ENCODE measurements around the gene PARD3B.

PARD3B gene

DNA sequence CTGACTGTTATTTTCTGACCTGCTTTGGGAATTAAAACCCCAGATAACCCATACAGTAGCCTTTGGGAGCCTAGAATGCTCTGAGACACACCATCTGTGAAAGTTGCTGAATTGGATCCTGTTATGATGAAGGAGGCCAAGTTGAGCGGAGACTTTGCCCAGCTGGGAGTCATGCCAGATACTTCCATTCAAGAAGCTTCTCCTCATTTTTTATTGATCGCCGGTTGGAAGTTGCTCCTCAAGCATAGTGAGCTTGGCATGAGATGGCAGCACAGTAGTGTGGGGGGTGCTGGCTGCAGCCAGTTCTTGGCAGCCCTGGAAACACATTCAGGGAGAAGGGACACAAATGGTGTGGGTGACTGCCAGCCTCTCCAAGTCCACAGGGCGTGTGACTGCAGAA lies 866.3 kb downstream of the PARD3B start:
- Histone ChIP-seq H3K9ac (ENCODE audit: low read depth, low read length) (no peak overlapping the region), H3K4me3 (ENCODE audit: low read depth, low read length) (no peak overlapping the region), H3K9me3 (ENCODE audit: control insufficient read depth, insufficient read depth, low read length) (no peaks in the 10 kb centered on the region), H3K27ac (ENCODE audit: low read depth, low read length) (no peak overlapping the region), H3K27me3 (ENCODE audit: control insufficient read depth, insufficient read depth, low read length) (no peaks in the 10 kb centered on the region), H3K36me3 (ENCODE audit: control insufficient read depth, insufficient read depth, low read length) (no peaks in the 10 kb centered on the region), H3K4me1 (ENCODE audit: control insufficient read depth, insufficient read depth, low read length) (no peaks in the 10 kb centered on the region)

DNA sequence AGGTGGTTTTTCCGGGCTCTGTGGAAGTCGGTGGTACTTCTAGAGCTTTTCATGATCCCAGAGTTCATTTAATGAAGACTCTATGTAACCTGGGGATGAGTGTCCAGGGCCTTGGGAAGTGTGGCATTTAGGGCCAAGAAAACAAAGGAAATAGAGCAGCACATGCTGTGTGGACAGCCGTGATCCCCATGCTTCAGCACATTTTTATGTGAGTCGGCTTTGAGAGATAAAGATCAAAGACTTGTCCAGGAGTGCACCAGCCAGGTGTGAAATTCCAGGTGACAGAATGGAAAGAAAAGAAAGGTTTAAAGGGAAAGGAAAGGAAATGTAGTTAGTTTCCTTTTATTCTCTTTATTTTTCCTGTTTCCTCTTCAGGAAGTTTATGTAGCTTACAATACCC lies 879.1 kb downstream of the PARD3B start:
- peaks cover 10% of the 10 kb centered on the region for H3K4me1 ChIP-seq (ENCODE audit: control insufficient read depth, insufficient read depth, low read length)

DNA sequence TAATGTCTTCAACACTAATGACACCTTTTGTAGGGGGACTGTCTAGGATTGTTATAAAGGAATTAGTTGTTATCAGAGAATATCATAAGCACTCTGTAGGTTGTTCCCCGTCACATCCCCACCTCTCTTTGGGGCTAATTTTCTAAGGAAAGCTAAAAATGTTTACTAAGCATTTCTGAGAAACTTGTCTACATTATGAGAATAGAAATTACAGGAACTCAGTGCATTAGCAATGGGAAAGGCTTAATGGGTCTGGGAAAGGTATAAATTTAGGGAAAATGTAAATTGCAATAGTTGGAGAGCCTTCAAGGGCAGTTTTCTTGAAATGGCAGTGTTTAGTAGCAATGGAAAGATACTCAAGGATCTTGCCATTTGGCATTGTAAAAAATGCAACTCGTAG lies 879.8 kb downstream of the PARD3B start:
- Histone ChIP-seq H3K9me3 (ENCODE audit: control insufficient read depth, insufficient read depth, low read length) (no peaks in the 10 kb centered on the region), H3K4me3 (ENCODE audit: low read depth, low read length) (no peak overlapping the region), H3K9ac (ENCODE audit: low read depth, low read length) (no peak overlapping the region), H3K27ac (ENCODE audit: low read depth, low read length) (no peak overlapping the region), H3K36me3 (ENCODE audit: control insufficient read depth, insufficient read depth, low read length) (no peaks in the 10 kb centered on the region), H3K4me1 (ENCODE audit: control insufficient read depth, insufficient read depth, low read length) (peaks cover 10% of the 10 kb centered on the region), H3K27me3 (ENCODE audit: control insufficient read depth, insufficient read depth, low read length) (no peaks in the 10 kb centered on the region)

More for the DNA sequence above, 879.1 kb downstream of the PARD3B start:
- H3K27ac ChIP-seq (ENCODE audit: low read depth, low read length), result peak overlapping the region; percentile 14
- no peaks in the 10 kb centered on the region for H3K27me3 ChIP-seq (ENCODE audit: control insufficient read depth, insufficient read depth, low read length)
- no peaks in the 10 kb centered on the region for H3K36me3 ChIP-seq (ENCODE audit: control insufficient read depth, insufficient read depth, low read length)
- H3K9ac ChIP-seq (ENCODE audit: low read depth, low read length), result no peak overlapping the region
- H3K4me3 ChIP-seq (ENCODE audit: low read depth, low read length), result no peak overlapping the region
- no peaks in the 10 kb centered on the region for H3K9me3 ChIP-seq (ENCODE audit: control insufficient read depth, insufficient read depth, low read length)

DNA sequence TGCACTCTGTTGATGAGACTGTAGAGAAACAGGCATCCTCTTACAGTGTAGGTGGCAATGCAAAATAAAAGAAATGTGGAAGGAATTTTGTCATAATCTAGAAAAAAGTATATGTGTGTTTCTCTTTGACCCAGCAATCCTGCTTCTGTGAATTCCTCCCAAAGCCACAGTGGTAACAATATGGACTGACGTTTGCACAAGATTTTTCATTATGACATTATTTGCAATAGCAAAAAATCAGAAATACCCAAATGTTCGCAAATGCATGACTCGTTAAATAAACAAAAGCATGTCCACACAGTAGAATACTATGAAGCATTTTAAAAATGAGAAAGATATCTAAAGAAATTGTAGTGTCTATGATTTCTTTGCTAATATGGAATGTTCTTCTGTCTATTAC lies 881.8 kb downstream of the PARD3B start:
- Histone ChIP-seq H3K4me1 (ENCODE audit: control insufficient read depth, insufficient read depth, low read length) (peaks cover 10% of the 10 kb centered on the region), H3K27ac (ENCODE audit: low read depth, low read length) (no peak overlapping the region), H3K9ac (ENCODE audit: low read depth, low read length) (no peak overlapping the region), H3K36me3 (ENCODE audit: control insufficient read depth, insufficient read depth, low read length) (no peaks in the 10 kb centered on the region), H3K4me3 (ENCODE audit: low read depth, low read length) (no peak overlapping the region), H3K27me3 (ENCODE audit: control insufficient read depth, insufficient read depth, low read length) (no peaks in the 10 kb centered on the region), H3K9me3 (ENCODE audit: control insufficient read depth, insufficient read depth, low read length) (no peaks in the 10 kb centered on the region)

DNA sequence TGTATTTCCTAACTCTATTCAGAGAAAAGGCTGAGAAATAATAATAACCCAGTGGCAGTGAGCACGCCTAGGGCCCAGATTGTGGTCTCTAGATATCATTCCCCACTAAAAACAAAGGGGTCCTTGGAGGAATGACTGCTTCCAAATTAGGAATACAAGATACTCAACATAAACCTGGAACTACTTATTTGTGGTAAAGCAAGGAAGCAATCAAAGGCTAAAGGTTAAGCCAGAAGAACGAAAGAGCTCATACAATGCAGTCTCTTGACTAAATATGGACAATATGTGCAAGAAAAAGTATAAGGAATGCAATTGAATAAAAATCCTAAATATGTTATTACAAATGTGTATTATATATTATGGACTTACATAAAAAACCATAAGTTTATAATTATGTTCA lies 883.5 kb downstream of the PARD3B start:
- Histone ChIP-seq H3K9ac (ENCODE audit: low read depth, low read length) (no peak overlapping the region), H3K4me3 (ENCODE audit: low read depth, low read length) (no peak overlapping the region), H3K4me1 (ENCODE audit: control insufficient read depth, insufficient read depth, low read length) (peaks cover 10% of the 10 kb centered on the region), H3K36me3 (ENCODE audit: control insufficient read depth, insufficient read depth, low read length) (no peaks in the 10 kb centered on the region), H3K27ac (ENCODE audit: low read depth, low read length) (no peak overlapping the region), H3K27me3 (ENCODE audit: control insufficient read depth, insufficient read depth, low read length) (no peaks in the 10 kb centered on the region), H3K9me3 (ENCODE audit: control insufficient read depth, insufficient read depth, low read length) (no peaks in the 10 kb centered on the region)

DNA sequence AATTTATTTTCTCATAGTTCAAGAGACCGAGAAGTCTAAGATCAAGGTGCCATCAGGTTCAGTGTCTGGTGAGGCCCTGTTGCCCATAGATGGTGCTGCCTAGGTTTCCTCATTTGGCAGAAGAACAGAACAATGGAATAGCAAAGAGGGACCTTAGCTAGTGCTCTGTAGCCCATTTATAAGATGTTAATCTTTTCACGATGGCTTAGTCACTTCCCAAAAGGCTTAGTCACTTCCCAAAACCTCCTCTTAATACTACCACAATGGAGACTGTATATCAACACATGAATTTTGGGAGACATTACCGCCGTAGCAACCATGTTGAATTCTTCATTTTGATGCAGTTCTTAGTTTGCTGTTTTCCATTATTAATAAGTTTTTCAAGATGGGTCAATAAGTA lies 890.7 kb downstream of the PARD3B start:
- peaks cover 19% of the 10 kb centered on the region; the same call in 1 of the 2 replicates for H3K27me3 ChIP-seq (ENCODE audit: control insufficient read depth, insufficient read depth, low read length)
- H3K4me1 ChIP-seq (ENCODE audit: control insufficient read depth, insufficient read depth, low read length), result peaks cover 19% of the 10 kb centered on the region; the same call in 1 of the 2 replicates
- H3K9me3 ChIP-seq (ENCODE audit: control insufficient read depth, insufficient read depth, low read length), result no peaks in the 10 kb centered on the region
- no peak overlapping the region for H3K4me3 ChIP-seq (ENCODE audit: low read depth, low read length)
- no peak overlapping the region for H3K9ac ChIP-seq (ENCODE audit: low read depth, low read length)
- no peak overlapping the region for H3K27ac ChIP-seq (ENCODE audit: low read depth, low read length)
- no peaks in the 10 kb centered on the region for H3K36me3 ChIP-seq (ENCODE audit: control insufficient read depth, insufficient read depth, low read length)

DNA sequence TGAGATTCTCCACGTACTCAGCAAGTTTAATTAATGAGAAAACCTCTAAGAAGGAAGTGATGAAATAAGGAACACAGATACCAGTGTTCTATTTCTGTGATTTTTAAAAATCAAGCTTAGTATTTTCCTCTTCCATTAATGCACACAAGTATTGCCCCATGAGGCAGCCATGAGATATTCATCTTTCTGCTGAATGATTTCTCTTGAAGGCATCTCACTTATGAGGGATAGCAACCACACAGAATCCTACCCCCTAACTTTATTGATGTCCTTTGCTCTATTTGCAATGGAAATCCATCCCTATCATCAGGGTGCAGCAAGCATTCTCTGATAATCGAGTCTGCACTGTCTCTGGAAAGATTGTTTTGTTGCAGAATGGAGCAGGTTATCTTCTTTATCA lies 893.0 kb downstream of the PARD3B start:
- Histone ChIP-seq H3K9ac (ENCODE audit: low read depth, low read length) (no peak overlapping the region), H3K4me1 (ENCODE audit: control insufficient read depth, insufficient read depth, low read length) (peaks cover 23% of the 10 kb centered on the region; the same call in 1 of the 2 replicates), H3K9me3 (ENCODE audit: control insufficient read depth, insufficient read depth, low read length) (no peaks in the 10 kb centered on the region), H3K4me3 (ENCODE audit: low read depth, low read length) (no peak overlapping the region), H3K27ac (ENCODE audit: low read depth, low read length) (no peak overlapping the region), H3K36me3 (ENCODE audit: control insufficient read depth, insufficient read depth, low read length) (no peaks in the 10 kb centered on the region), H3K27me3 (ENCODE audit: control insufficient read depth, insufficient read depth, low read length) (peaks cover 24% of the 10 kb centered on the region; the same call in 1 of the 2 replicates)

DNA sequence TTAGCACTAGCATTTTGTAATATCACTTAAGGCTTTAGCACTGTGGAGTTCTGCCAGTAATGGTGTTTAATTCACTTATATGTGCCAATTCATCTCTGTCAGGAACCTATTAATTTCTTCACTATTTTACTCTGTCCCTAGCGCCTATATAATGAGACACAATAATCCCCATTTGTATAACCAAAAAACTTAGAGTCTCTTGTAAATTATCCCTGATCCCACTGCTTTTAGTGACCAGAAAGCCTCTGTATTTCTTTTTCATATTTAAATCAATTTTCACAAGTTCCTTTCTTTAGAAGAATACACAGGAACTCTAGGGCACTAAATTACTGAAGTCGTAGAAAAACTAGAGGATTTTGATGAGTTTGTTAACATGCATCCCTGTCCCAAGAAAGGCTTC lies 894.3 kb downstream of the PARD3B start:
- peaks cover 23% of the 10 kb centered on the region; the same call in 1 of the 2 replicates for H3K4me1 ChIP-seq (ENCODE audit: control insufficient read depth, insufficient read depth, low read length)

DNA sequence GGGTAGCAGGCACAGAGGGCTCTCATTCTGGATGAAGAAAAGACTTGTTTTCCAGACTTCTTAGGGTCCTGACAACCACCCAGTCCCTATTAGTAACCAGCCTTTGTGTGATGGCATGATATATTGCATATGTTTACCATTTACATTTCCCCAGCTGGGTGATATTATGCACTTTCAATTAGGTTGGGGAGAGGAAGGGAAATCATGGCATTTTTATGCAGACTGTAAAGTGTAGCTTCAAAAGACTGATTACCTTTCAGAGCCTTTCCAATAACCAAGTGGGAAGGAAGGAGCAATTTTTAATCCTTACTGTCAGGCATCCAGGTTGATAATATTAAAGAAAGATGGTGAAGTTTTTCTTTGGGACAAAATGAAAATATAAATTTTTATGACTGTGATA lies 896.2 kb downstream of the PARD3B start:
- no peak overlapping the region for H3K4me3 ChIP-seq (ENCODE audit: low read depth, low read length)
- peaks cover 24% of the 10 kb centered on the region; the same call in 1 of the 2 replicates for H3K27me3 ChIP-seq (ENCODE audit: control insufficient read depth, insufficient read depth, low read length)
- no peak overlapping the region for H3K9ac ChIP-seq (ENCODE audit: low read depth, low read length)
- H3K27ac ChIP-seq (ENCODE audit: low read depth, low read length), result no peak overlapping the region
- H3K9me3 ChIP-seq (ENCODE audit: control insufficient read depth, insufficient read depth, low read length), result no peaks in the 10 kb centered on the region
- H3K36me3 ChIP-seq (ENCODE audit: control insufficient read depth, insufficient read depth, low read length), result no peaks in the 10 kb centered on the region
- H3K4me1 ChIP-seq (ENCODE audit: control insufficient read depth, insufficient read depth, low read length), result peaks cover 23% of the 10 kb centered on the region; the same call in 1 of the 2 replicates

More for the DNA sequence above, 894.3 kb downstream of the PARD3B start:
- Histone ChIP-seq H3K27me3 (ENCODE audit: control insufficient read depth, insufficient read depth, low read length) (peaks cover 24% of the 10 kb centered on the region; the same call in 1 of the 2 replicates), H3K9me3 (ENCODE audit: control insufficient read depth, insufficient read depth, low read length) (no peaks in the 10 kb centered on the region), H3K4me3 (ENCODE audit: low read depth, low read length) (no peak overlapping the region), H3K9ac (ENCODE audit: low read depth, low read length) (no peak overlapping the region), H3K27ac (ENCODE audit: low read depth, low read length) (no peak overlapping the region), H3K36me3 (ENCODE audit: control insufficient read depth, insufficient read depth, low read length) (no peaks in the 10 kb centered on the region)

DNA sequence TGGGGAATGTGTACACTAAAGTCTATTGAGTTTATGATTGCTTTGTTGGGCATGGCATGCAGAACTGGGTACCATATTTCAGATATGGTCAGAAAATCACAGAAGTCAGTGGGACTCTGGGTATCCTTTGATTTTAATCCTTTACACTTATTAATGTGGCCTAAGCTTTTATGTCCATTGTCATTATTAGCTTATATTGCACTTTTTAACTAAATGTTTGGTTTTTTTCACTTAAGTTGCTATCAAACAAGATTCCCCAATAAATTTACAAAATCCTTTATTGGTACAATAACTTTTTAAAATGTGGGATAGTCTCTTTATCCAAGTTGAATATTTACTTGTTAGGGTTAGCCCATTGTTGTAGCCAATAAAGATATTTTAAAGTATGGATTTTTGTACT lies 902.9 kb downstream of the PARD3B start:
- no peaks in the 10 kb centered on the region for H3K27me3 ChIP-seq (ENCODE audit: control insufficient read depth, insufficient read depth, low read length)
- H3K36me3 ChIP-seq (ENCODE audit: control insufficient read depth, insufficient read depth, low read length), result no peaks in the 10 kb centered on the region
- H3K4me1 ChIP-seq (ENCODE audit: control insufficient read depth, insufficient read depth, low read length), result peaks cover 5% of the 10 kb centered on the region; the same call in 1 of the 2 replicates
- H3K9me3 ChIP-seq (ENCODE audit: control insufficient read depth, insufficient read depth, low read length), result no peaks in the 10 kb centered on the region
- H3K9ac ChIP-seq (ENCODE audit: low read depth, low read length), result no peak overlapping the region
- no peak overlapping the region for H3K27ac ChIP-seq (ENCODE audit: low read depth, low read length)
- H3K4me3 ChIP-seq (ENCODE audit: low read depth, low read length), result no peak overlapping the region

DNA sequence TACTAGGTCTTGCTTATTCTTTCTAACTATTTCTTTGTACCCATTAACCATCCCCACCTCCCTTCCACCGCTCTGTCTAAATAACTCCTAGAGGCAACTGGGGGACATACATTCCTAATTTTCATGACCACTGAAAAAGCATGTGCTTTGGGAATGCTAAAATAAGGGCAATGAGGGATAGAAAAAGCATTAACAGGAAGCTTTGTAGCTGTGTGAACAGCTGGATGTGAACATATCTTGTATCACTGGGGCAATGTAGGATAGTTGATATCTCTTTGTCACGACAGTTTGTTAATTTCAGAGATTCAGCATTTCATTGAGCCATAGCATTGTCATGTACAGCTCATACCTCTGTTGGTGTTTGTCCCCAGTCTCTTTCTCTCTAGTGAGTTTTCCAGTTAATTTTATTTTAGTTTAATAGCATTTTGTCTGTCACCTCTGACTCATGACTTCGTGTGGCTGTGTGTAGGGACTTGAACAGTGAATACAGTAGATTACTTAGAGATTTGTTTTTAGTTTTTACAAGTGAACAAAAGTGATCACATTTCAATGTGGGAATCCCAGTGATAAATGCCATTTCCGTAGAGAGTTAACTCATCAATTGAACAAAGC lies 906.7 kb downstream of the PARD3B start:
- no peak overlapping the region for H3K27ac ChIP-seq (ENCODE audit: low read depth, low read length)

More for the DNA sequence above, 906.7 kb downstream of the PARD3B start:
- Histone ChIP-seq H3K9me3 (ENCODE audit: control insufficient read depth, insufficient read depth, low read length) (no peaks in the 10 kb centered on the region), H3K9ac (ENCODE audit: low read depth, low read length) (no peak overlapping the region), H3K36me3 (ENCODE audit: control insufficient read depth, insufficient read depth, low read length) (no peaks in the 10 kb centered on the region), H3K27me3 (ENCODE audit: control insufficient read depth, insufficient read depth, low read length) (no peaks in the 10 kb centered on the region), H3K4me3 (ENCODE audit: low read depth, low read length) (no peak overlapping the region), H3K4me1 (ENCODE audit: control insufficient read depth, insufficient read depth, low read length) (peaks cover 5% of the 10 kb centered on the region; the same call in 1 of the 2 replicates)

Data from HUES48 (cell line).